H9 (cell line): Measurements from ENCODE around the gene NCF2. TPM values are rescaled to one million over a fixed set of nuclear protein-coding genes. Genes with fewer than 3 reads are reported as not detected.
A peak's percentile ranks its signal among the peaks of the same experiment; 100 is the strongest.

Source experiments
- DNase-seq: peaks from one replicate; pipeline ENCODE4 v3.0.0-alpha.2; 2017
- H2AFZ ChIP-seq: one replicate; pipeline ENCODE4 v1.6.1; 2013; ENCODE audit warnings: mild to moderate bottlenecking, low read length, control low read depth, moderate library complexity
- H2AK5ac ChIP-seq: 2 replicates; pipeline ENCODE4 v1.6.1; 2013; ENCODE audit warnings: low read length, control low read depth, mixed read lengths; ENCODE audit not compliant: insufficient read length
- H2BK120ac ChIP-seq: one replicate; pipeline ENCODE4 v1.6.1; 2013; ENCODE audit warnings: low read depth, mild to moderate bottlenecking, low read length, control low read depth, inconsistent platforms; ENCODE audit not compliant: poor library complexity, severe bottlenecking
- H2BK12ac ChIP-seq: 2 replicates; pipeline ENCODE4 v1.6.1; 2013; ENCODE audit warnings: low read length, control low read depth, mixed read lengths, low read depth; ENCODE audit not compliant: insufficient read length
- H2BK15ac ChIP-seq: 2 replicates; pipeline ENCODE4 v1.6.1; 2013; ENCODE audit warnings: low read depth, low read length, control low read depth
- H2BK20ac ChIP-seq: one replicate; pipeline ENCODE4 v1.6.1; 2013; ENCODE audit warnings: low read depth, mild to moderate bottlenecking, low read length, control low read depth, inconsistent platforms; ENCODE audit not compliant: poor library complexity, severe bottlenecking
- H2BK5ac ChIP-seq: 2 replicates; pipeline ENCODE4 v1.6.1; 2013; ENCODE audit warnings: low read length, control low read depth, mixed read lengths; ENCODE audit not compliant: insufficient read length
- H3K14ac ChIP-seq: 2 replicates; pipeline ENCODE4 v1.6.1; 2013; ENCODE audit warnings: low read length, control low read depth; ENCODE audit not compliant: insufficient read depth
- H3K18ac ChIP-seq: 2 replicates; pipeline ENCODE4 v1.6.1; 2013; ENCODE audit warnings: low read depth, mild to moderate bottlenecking, mixed read lengths, low read length, control low read depth; ENCODE audit not compliant: insufficient read length
- H3K23ac ChIP-seq: 2 replicates; pipeline ENCODE4 v1.6.1; 2013; ENCODE audit warnings: low read length, control low read depth, mixed read lengths, low read depth; ENCODE audit not compliant: insufficient read length
- H3K23me2 ChIP-seq: 2 replicates; pipeline ENCODE4 v1.6.1; 2013; ENCODE audit warnings: low read depth, mild to moderate bottlenecking, mixed read lengths, low read length, control low read depth; ENCODE audit not compliant: insufficient read length, poor library complexity, severe bottlenecking
- H3K27ac ChIP-seq: 2 replicates; pipeline ENCODE4 v1.5.1; 2013; ENCODE audit warnings: low read length, control low read depth, mixed read lengths, low read depth; ENCODE audit not compliant: insufficient read length
- H3K27me3 ChIP-seq: 2 replicates; pipeline ENCODE4 v1.6.1; 2013; ENCODE audit warnings: low read length, control low read depth, inconsistent platforms; ENCODE audit not compliant: insufficient read depth
- H3K4ac ChIP-seq: 2 replicates; pipeline ENCODE4 v1.6.1; 2013; ENCODE audit warnings: low read depth, mild to moderate bottlenecking, control low read depth, inconsistent platforms, low read length, moderate library complexity
- H3K4me1 ChIP-seq: 2 replicates; pipeline ENCODE4 v1.6.1; 2013; ENCODE audit warnings: low read length, control low read depth, inconsistent platforms; ENCODE audit not compliant: insufficient read depth
- H3K4me2 ChIP-seq: 2 replicates; pipeline ENCODE4 v1.6.1; 2013; ENCODE audit warnings: low read length, control low read depth, mixed read lengths; ENCODE audit not compliant: insufficient read length, insufficient read depth
- H3K56ac ChIP-seq: 2 replicates; pipeline ENCODE4 v1.6.1; 2013; ENCODE audit warnings: low read depth, mild to moderate bottlenecking, mixed read lengths, low read length, control low read depth; ENCODE audit not compliant: insufficient read length
- H3K79me1 ChIP-seq: 2 replicates; pipeline ENCODE4 v1.6.1; 2013; ENCODE audit warnings: low read depth, mild to moderate bottlenecking, moderate library complexity, low read length, control low read depth, inconsistent platforms; ENCODE audit not compliant: insufficient read depth, poor library complexity, severe bottlenecking
- H3K79me2 ChIP-seq: 2 replicates; pipeline ENCODE4 v1.6.1; 2013; ENCODE audit warnings: low read length, control low read depth, inconsistent platforms; ENCODE audit not compliant: insufficient read depth
- H3K9ac ChIP-seq: 2 replicates; pipeline ENCODE4 v1.6.1; 2013; ENCODE audit warnings: low read length, control low read depth, mixed read lengths; ENCODE audit not compliant: insufficient read length; ENCODE audit errors: extremely low read depth
- H3K9me3 ChIP-seq: one replicate; pipeline ENCODE4 v1.6.1; 2013; ENCODE audit warnings: low read depth, low read length, inconsistent platforms; ENCODE audit not compliant: control insufficient read depth
- H3T11ph ChIP-seq: one replicate; pipeline ENCODE4 v1.6.1; 2013; ENCODE audit warnings: mild to moderate bottlenecking, low read length, control low read depth, inconsistent platforms
- H4K20me1 ChIP-seq: one replicate; pipeline ENCODE4 v1.6.1; 2013; ENCODE audit not compliant: control insufficient read depth, insufficient read length, insufficient read depth
- H4K5ac ChIP-seq: 2 replicates; pipeline ENCODE4 v1.6.1; 2013; ENCODE audit warnings: low read depth, mild to moderate bottlenecking, mixed read lengths, low read length, control low read depth; ENCODE audit not compliant: insufficient read length
- H4K8ac ChIP-seq: replicated peaks from 2 replicates; pipeline ENCODE4 v1.6.1; 2013; ENCODE audit warnings: low read length, control low read depth, mixed read lengths, low read depth; ENCODE audit not compliant: insufficient read length
- H4K91ac ChIP-seq: 2 replicates; pipeline ENCODE4 v1.6.1; 2013; ENCODE audit warnings: low read depth, mild to moderate bottlenecking, moderate library complexity, mixed read lengths, low read length, control low read depth; ENCODE audit not compliant: insufficient read length
- H3K27ac Mint-ChIP-seq, 3 experiments: 2 replicates in 2 of 3; 3 replicates in 1 of 3; pipeline ENCODE4 v1.8.0; 2020 to 2021; ENCODE audit warnings: mixed read lengths in 3 of 3, mild to moderate bottlenecking in 1 of 3, moderate library complexity in 1 of 3
- H3K27me3 Mint-ChIP-seq: 2 replicates; pipeline ENCODE4 v1.8.0; 2021; ENCODE audit warnings: low read depth, mild to moderate bottlenecking, moderate library complexity, mixed read lengths
- H3K36me3 Mint-ChIP-seq, 3 experiments: 2 replicates in 2 of 3; 3 replicates in 1 of 3; pipeline ENCODE4 v1.8.0; 2020 to 2021; ENCODE audit warnings: low read depth in 3 of 3, mixed read lengths in 3 of 3; ENCODE audit not compliant: insufficient read depth in 1 of 3
- H3K4me1 Mint-ChIP-seq, 2 experiments: 2 replicates each; pipeline ENCODE4 v1.8.0; 2020; ENCODE audit warnings: mixed read lengths in 2 of 2
- H3K4me3 Mint-ChIP-seq, 2 experiments: 2 replicates in 1 of 2; 3 replicates in 1 of 2; pipeline ENCODE4 v1.8.0; 2020 to 2021; ENCODE audit warnings: mild to moderate bottlenecking in 2 of 2, mixed read lengths in 2 of 2, moderate library complexity in 1 of 2
- H3K9me3 Mint-ChIP-seq, 2 experiments: 2 replicates in 1 of 2; 3 replicates in 1 of 2; pipeline ENCODE4 v1.8.0; 2020; ENCODE audit warnings: mild to moderate bottlenecking in 2 of 2, mixed read lengths in 2 of 2, moderate library complexity in 1 of 2
- CTCF ChIP-seq: fragments of 200-600 bp; sonication (generic); conservative IDR thresholded peaks from 3 replicates; pipeline ENCODE4 v1.8.0; 2021; ENCODE audit warnings: antibody characterized with exemption, mild to moderate bottlenecking
- WGBS: extraction: QIAGEN DNeasy Blood & Tissue Kit; methylation state at CpG from one replicate; pipeline ENCODE4 v1.1.7; 2013; ENCODE audit warnings: missing lambda C conversion rate, low lambda C conversion rate, mixed read lengths; ENCODE audit not compliant: insufficient read length; ENCODE audit errors: extremely low coverage; 5-methylcytosine and 5-hydroxymethylcytosine counted together
- total RNA-seq: library from RNA; stranded (reverse); gene quantifications from 2 replicates; pipeline ENCODE4 v1.2.1, GENCODE V29; 2021

The NCF2 gene
- total RNA-seq, 1 experiment from 2014 or later: not detected

GRCh38 chr1:183520379-183520778 is 69.9 kb downstream of the NCF2 start:
- no peak for DNase-seq
- no CpG with 5 or more reads among the region's 1 CpG for WGBS
- Mint-ChIP-seq H3K36me3 (peaks cover 8 to 65% (median 53%) of the 10 kb centered on the region in 3 experiments; a peak in 6 of 7 replicates), H3K27me3 (no peaks in the 10 kb centered on the region), H3K4me3 (no peak overlapping the region), H3K4me1 (no peaks in the 10 kb centered on the region), H3K9me3 (no peaks in the 10 kb centered on the region), H3K27ac (peak overlapping the region in 1 of 3 experiments; percentile 75; a peak in 1 of 7 replicates)
- Histone ChIP-seq H3K9ac (no peak overlapping the region), H3K4me2 (no peak overlapping the region), H3K23ac (no peak overlapping the region), H3K14ac (no peak overlapping the region), H3K4me1 (no peaks in the 10 kb centered on the region), H3K27ac (no peak overlapping the region), H2AFZ (no peak overlapping the region), H3K79me1 (no peaks in the 10 kb centered on the region), H3K27me3 (no peaks in the 10 kb centered on the region), H4K8ac (no peak overlapping the region), H3K79me2 (no peaks in the 10 kb centered on the region), H2AK5ac (no peak overlapping the region), H3K23me2 (no peaks in the 10 kb centered on the region), H3T11ph (no peak overlapping the region), H4K5ac (no peak overlapping the region), H2BK15ac (no peak overlapping the region), H3K4ac (no peak overlapping the region), H3K18ac (no peak overlapping the region), H4K20me1 (no peaks in the 10 kb centered on the region), H4K91ac (no peak overlapping the region), H3K9me3 (no peaks in the 10 kb centered on the region), H2BK20ac (no peak overlapping the region), H3K56ac (no peak overlapping the region), H2BK120ac (no peak overlapping the region), H2BK5ac (no peak overlapping the region), H2BK12ac (no peak overlapping the region)
- TF ChIP-seq CTCF: no peak
